GM18909 (cell line): ENCODE results near the gene DNM2.
"Not testable (repeated sequence)": the region's sequence is repeated elsewhere in the genome, so short reads cannot be mapped to it uniquely, and the experiment has no call there.

Experiments used
- ATAC-seq: cut with Tn5 transposase; IDR thresholded peaks from one replicate; pipeline ENCODE4 v1.9.1; 2021; ENCODE audit warnings: mild to moderate bottlenecking; ENCODE audit not compliant: unreplicated experiment, poor library complexity

DNM2 gene

DNA sequence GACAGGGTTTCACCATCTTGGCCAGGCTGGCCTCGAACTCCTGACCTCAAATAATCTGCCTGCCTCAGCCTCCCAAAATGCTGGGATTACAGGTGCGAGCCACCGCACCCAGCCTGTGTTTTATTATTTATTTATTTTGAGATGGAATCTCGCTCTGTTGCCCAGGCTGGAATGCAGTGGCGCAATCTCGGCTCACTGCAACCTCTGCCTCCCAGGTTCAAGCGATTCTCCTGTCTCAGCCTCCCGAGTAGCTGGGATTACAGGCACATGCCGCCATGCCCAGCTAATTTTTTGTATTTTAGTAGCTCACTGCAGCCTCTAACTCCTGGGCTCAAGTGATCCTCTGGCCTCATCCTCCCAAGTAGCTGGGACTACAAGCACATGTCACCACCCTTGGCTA is 159.7 kb downstream of the DNM2 start:
- ATAC-seq = not testable (repeated sequence)

DNA sequence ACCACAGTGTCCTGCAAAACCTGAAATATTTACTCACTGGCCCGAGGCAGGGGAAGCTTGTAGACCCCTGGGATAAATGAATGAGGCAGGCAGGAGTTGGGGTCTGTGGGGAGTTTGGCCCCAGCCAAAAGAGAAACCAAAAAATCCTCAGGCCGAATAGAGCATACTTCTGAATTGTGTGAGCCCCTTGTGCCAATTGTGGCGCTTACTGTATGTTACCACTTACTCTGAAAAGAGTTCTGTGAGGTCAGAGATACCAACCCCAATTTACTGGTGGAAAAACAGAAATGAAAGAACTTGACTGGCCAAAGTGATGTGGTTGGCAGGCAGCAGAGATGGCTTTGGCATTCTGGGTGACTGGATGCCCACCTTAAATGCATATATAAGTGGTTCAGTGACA is 160.4 kb downstream of the DNM2 start:
- no peak for ATAC-seq
